Psoas muscle (tissue), 8 donors: ENCODE measurements around the gene ARHGEF28. TPM values are rescaled to one million over a fixed set of nuclear protein-coding genes. Genes with fewer than 3 reads are reported as not detected.
A peak's percentile ranks its signal among the peaks of the same experiment; 100 is the strongest.

ENCODE experiments used
- ATAC-seq, 4 donors: fragments of 200-7000 bp; cut with Tn5 transposase; one replicate each; pipeline ENCODE4 v1.9.1; 2020; ENCODE audit warnings: moderate library complexity in 3 of 4, mild to moderate bottlenecking in 2 of 4
- DNase-seq, 2 donors: peaks; one replicate each; pipeline ENCODE4 v3.0.0-alpha.2; 2020
- H3K27ac ChIP-seq: fragments of 200-600 bp; one replicate; pipeline ENCODE4 v1.8.0; 2022
- H3K27me3 ChIP-seq, 3 donors: fragments of 200-600 bp in 1 of 3; one replicate each; pipeline versions ENCODE4 v1.6.1 to v1.8.0; 2013 to 2022; ENCODE audit warnings: low read length in 2 of 3, mild to moderate bottlenecking in 2 of 3, moderate library complexity in 1 of 3; ENCODE audit not compliant: insufficient read depth in 3 of 3
- H3K36me3 ChIP-seq, 2 donors: fragments of 200-600 bp in 1 of 2; one replicate each; pipeline versions ENCODE4 v1.6.1 to v1.8.0; 2013 to 2022; ENCODE audit warnings: low read depth in 1 of 2, mild to moderate bottlenecking in 1 of 2, moderate library complexity in 1 of 2; ENCODE audit not compliant: insufficient read depth in 1 of 2
- H3K4me1 ChIP-seq: fragments of 200-600 bp; one replicate; pipeline ENCODE4 v1.8.0; 2022
- H3K4me3 ChIP-seq: fragments of 200-600 bp; one replicate; pipeline ENCODE4 v1.8.0; 2022; ENCODE audit warnings: mild to moderate bottlenecking
- H3K9me3 ChIP-seq: fragments of 200-600 bp; one replicate; pipeline ENCODE4 v1.8.0; 2022
- CTCF ChIP-seq: fragments of 200-600 bp; IDR thresholded peaks from one replicate; pipeline ENCODE4 v1.8.0; 2022; ENCODE audit warnings: antibody characterized with exemption
- WGBS, 3 donors: extraction: QIAGEN DNeasy Blood & Tissue Kit; methylation state at CpG; one replicate each; pipeline versions ENCODE4 v1.1.6 to v1.1.7; 2013; 5-methylcytosine and 5-hydroxymethylcytosine counted together
- intact Hi-C, 2 donors: fragments of 100-400 bp; cut with DNase I; formaldehyde crosslinking; loops; one replicate each; pipeline versions ENCODE4 v1.11.0 to v1.14.2; 2022
- polyA plus RNA-seq, 3 donors: library from polyadenylated mRNA; stranded (reverse); fragments of 200-250 nt; gene quantifications; one replicate each; pipeline ENCODE4 v1.2.3, GENCODE V29; 2013
- total RNA-seq, 4 donors: library from RNA; stranded (reverse); fragmentation: NEBNext Ultra II Directional in 2 of 4; extraction: Animal tissue kit (Norgen Biotek cat#: 25700) in 2 of 4; gene quantifications; one replicate each; pipeline versions ENCODE4 v1.2.1 to v1.2.4, GENCODE V29; 2021 to 2023
- donor health status: healthy with polysubstance abuse.
- donor health status: DM: no; HTN: no; CAD: no; lungs with moderate emphysema.
- donor health status: Bipolar disorder and iron deficiency.
- donor health status: healthy.
- donor health status: DM: yes; HTN: yes; CAD: no.
- donor health status: DM: no; HTN: no; CAD: no.
- donor health status: DM: no; HTN: no; CAD: no.
- donor health status: DM: yes; HTN: yes; CAD: no.

The ARHGEF28 gene
- total and polyA plus RNA-seq, 7 donors = 0.39 to 1.3 (median 1.00) TPM

GRCh38 chr5:73591698-73592501 is 34.1 kb upstream of the ARHGEF28 start:
- Histone ChIP-seq H3K9me3 (no peaks in the 10 kb centered on the region), H3K27ac (no peak overlapping the region), H3K4me3 (no peak overlapping the region), H3K4me1 (no peaks in the 10 kb centered on the region), H3K27me3 (no peaks in the 10 kb centered on the region), H3K36me3 (no peaks in the 10 kb centered on the region)
- ATAC-seq (peak in 2 of 4 donors; percentile 27 to 30), DNase-seq (no peak)
- WGBS, 3 donors = 51 to 58% (median 56%) methylated on average over 4 of the region's 4 CpGs
- intact Hi-C loops = loop anchor here (1.0 to 5.0 kb wide), 3 partner anchors 100 to 201 kb away; no protein-coding TSS in a partner anchor
- TF ChIP-seq CTCF = no peak

GRCh38 chr5:73592551-73592950 is 33.4 kb upstream of the ARHGEF28 start:
- Histone ChIP-seq H3K27me3 (no peaks in the 10 kb centered on the region), H3K27ac (no peak overlapping the region), H3K4me1 (no peaks in the 10 kb centered on the region), H3K4me3 (no peak overlapping the region), H3K9me3 (no peaks in the 10 kb centered on the region), H3K36me3 (no peaks in the 10 kb centered on the region)
- intact Hi-C loops = loop anchor here in 1 of 2 donors (5.0 kb wide), 1 partner anchor 100 kb away; no protein-coding TSS in a partner anchor
- WGBS, 3 donors = 63 to 71% (median 70%) methylated on average over 1 of the region's 1 CpG
- no peak for ATAC-seq
- TF ChIP-seq CTCF = no peak
- DNase-seq = no peak

GRCh38 chr5:73596705-73597328 is 29.2 kb upstream of the ARHGEF28 start:
- DNase-seq = no peak
- Histone ChIP-seq H3K27me3 (no peaks in the 10 kb centered on the region), H3K9me3 (no peaks in the 10 kb centered on the region), H3K27ac (no peak overlapping the region), H3K36me3 (no peaks in the 10 kb centered on the region), H3K4me1 (no peaks in the 10 kb centered on the region), H3K4me3 (no peak overlapping the region)
- ATAC-seq = no peak
- peak; percentile 34 for TF ChIP-seq CTCF
- intact Hi-C loops = no loop called here

GRCh38 chr5:73599380-73599779 is 26.6 kb upstream of the ARHGEF28 start:
- Histone ChIP-seq H3K27ac (no peak overlapping the region), H3K4me1 (no peaks in the 10 kb centered on the region), H3K27me3 (no peaks in the 10 kb centered on the region), H3K36me3 (no peaks in the 10 kb centered on the region), H3K4me3 (no peak overlapping the region), H3K9me3 (no peaks in the 10 kb centered on the region)
- intact Hi-C loops = no loop called here
- TF ChIP-seq CTCF = no peak
- 70 to 91% (median 84%) methylated on average over 3 of the region's 3 CpGs for WGBS, 3 donors
- ATAC-seq = no peak
- DNase-seq = no peak
